Urinary bladder (tissue), 4 donors: ENCODE data around the gene SNX14. TPM values are rescaled to one million over a fixed set of nuclear protein-coding genes. Genes with fewer than 3 reads are reported as not detected.
A peak's percentile ranks its signal among the peaks of the same experiment; 100 is the strongest.
"Not testable (repeated sequence)": the region's sequence is repeated elsewhere in the genome, so short reads cannot be mapped to it uniquely, and the experiment has no call there.

Source experiments
- DNase-seq: peaks from one replicate; pipeline ENCODE4 v3.0.0-alpha.2; 2015; ENCODE audit errors: extremely low spot score
- H3K27ac ChIP-seq: one replicate; pipeline ENCODE4 v1.5.1; 2013; ENCODE audit warnings: low read depth, mild to moderate bottlenecking, moderate library complexity
- H3K36me3 ChIP-seq: one replicate; pipeline ENCODE4 v1.6.1; 2013; ENCODE audit warnings: mild to moderate bottlenecking, moderate library complexity; ENCODE audit not compliant: insufficient read depth
- H3K4me1 ChIP-seq: one replicate; pipeline ENCODE4 v1.6.1; 2013; ENCODE audit warnings: mild to moderate bottlenecking, moderate library complexity; ENCODE audit not compliant: insufficient read depth
- H3K4me3 ChIP-seq: one replicate; pipeline ENCODE4 v1.5.1; 2013; ENCODE audit warnings: low read depth, low read length
- WGBS: extraction: QIAGEN DNeasy Blood & Tissue Kit; methylation state at CpG from one replicate; pipeline ENCODE4 v1.1.7; 2013; 5-methylcytosine and 5-hydroxymethylcytosine counted together
- polyA plus RNA-seq: library from polyadenylated mRNA; stranded (reverse); fragments of 200-250 nt; gene quantifications from one replicate; pipeline ENCODE4 v1.2.3, GENCODE V29; 2013
- total RNA-seq: library from RNA; depleted of rRNA; stranded (reverse); fragments of >200 nt; gene quantifications from one replicate; pipeline ENCODE4 v1.2.3, GENCODE V29; 2014
- donor health status: healthy with polysubstance abuse.
- donor health status: healthy.

SNX14 gene
- total and polyA plus RNA-seq, 2 donors, result 43.1 to 207 TPM

DNA sequence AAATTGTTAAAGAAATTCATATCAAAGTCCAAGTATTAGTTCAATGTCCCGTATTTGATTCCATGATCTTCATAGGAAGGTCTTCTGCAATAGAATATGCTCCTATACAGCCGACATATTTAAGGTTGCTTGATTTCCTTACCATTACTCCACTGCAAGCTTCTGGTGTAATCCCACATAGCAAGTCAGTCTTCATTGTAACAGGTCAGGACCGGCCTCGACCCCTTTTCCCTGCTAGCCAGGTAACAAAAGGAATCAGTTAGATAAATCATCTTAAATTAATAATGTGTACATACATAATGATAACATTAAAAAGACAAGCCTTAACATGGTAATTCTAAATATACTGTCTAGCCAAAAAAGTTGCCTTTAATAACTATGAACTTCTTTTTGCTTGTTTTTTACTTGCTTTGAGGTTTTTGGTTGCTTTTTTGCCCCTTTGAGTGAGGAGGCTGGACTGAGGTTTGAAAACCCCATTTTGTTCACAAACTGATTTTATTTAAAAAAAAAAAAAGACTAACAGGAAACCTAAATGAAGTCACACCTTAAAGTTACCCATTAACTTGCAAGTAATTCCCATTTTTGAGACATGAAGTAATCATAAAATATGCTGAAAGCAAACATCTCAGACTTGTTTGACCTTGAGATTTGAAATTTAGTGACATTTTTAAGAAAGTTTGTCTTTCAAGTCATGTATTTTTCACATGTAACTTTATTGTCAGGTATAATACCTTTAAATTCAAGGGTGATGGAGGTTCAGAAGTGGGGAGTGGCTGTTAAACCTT is 19.2 kb upstream of the SNX14 start:
- H3K27ac ChIP-seq, result no peak overlapping the region
- no peak for DNase-seq
- 91% methylated on average over 4 of the region's 4 CpGs for WGBS
- H3K4me3 ChIP-seq, result no peak overlapping the region
- H3K4me1 ChIP-seq, result no peaks in the 10 kb centered on the region
- H3K36me3 ChIP-seq, result peaks cover 7% of the 10 kb centered on the region

DNA sequence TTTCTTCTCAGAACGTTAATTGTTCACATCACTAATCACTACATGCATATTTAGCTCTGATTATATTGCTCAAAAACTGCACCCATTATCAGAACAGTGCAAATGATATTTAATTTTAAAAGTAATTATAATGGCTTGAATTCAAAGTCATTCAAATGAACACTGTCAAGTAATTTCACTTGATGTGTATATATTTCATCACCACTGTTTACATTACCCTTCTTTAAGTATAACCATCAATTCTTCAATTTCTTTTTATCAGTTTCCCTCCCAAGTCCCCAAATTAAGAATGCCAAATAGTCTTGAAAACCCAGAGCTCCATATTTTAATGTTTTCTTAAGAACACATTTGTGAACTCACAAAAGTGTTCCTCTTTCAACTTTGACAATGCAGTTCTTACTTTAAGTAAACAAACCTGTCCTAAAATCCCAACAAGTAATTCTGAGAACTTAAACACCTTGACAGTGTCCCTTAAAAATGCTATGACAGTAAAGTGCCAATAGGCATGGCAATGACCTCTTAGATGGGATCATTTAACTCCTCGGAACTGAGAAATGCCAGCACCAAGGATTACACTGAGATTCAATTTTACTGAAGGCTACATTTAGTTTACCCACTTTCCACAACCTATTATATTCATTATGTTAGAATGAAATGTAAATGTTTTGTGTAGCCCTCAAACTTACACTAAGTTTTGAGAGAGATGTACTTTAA is 16.7 kb upstream of the SNX14 start:
- no peak for DNase-seq
- H3K4me3 ChIP-seq, result no peak overlapping the region
- WGBS, result 76% methylated on average over 2 of the region's 2 CpGs
- H3K4me1 ChIP-seq, result no peaks in the 10 kb centered on the region
- H3K27ac ChIP-seq, result no peak overlapping the region
- peaks cover 7% of the 10 kb centered on the region for H3K36me3 ChIP-seq

DNA sequence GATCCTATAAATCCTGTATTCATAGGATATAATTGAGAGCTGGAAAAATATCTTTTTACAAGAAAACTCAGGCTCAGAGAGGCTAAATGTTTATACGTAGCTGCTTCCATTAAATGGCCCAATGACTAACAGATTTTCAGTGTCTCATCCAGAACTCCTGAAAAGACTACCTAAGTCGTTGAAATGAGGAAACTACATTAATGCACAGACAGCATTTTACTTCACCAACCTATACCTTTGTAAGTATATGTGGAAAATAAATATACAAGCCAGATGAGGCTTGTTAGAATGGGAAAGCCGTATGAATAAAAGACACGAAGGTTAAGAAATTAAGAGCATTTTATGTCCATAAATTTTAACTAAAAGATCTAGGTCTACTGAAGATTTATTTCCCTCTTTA is 8.4 kb upstream of the SNX14 start:
- DNase-seq, result no peak
- H3K27ac ChIP-seq, result no peak overlapping the region
- WGBS, result 84% methylated on average over 4 of the region's 4 CpGs
- H3K4me3 ChIP-seq, result no peak overlapping the region
- no peaks in the 10 kb centered on the region for H3K4me1 ChIP-seq
- no peaks in the 10 kb centered on the region for H3K36me3 ChIP-seq

DNA sequence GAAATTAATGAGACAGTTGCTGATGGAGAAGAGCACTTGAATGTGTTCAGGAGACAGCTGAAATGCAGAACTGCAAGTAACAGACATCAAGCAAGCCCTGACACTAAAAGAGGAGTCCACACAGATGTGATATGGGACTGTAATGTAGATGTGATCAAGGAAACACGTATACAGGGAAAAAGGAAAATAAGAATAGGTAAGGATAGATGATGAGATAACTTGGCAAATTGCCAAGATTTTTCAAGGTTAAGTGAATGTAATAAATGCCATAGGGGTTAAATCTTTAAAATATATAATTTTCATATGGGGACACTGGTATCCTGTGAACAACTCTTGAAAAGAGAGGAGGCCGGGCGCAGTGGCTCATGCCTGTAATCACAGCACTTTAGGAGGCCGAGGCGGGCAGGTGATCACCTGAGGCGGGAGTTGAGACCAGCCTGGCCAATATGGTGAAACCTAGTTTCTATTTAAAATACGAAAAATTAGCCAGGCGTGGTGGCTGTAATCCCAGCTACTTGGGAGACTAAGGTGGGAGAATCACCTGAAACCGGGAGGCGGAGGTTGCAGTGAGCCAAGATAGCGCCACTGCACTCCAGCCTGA is 7.2 kb upstream of the SNX14 start:
- Histone ChIP-seq H3K36me3 (no peaks in the 10 kb centered on the region), H3K27ac (no peak overlapping the region), H3K4me1 (no peaks in the 10 kb centered on the region), H3K4me3 (no peak overlapping the region)
- DNase-seq, result no peak
- 86% methylated on average over 11 of the region's 11 CpGs for WGBS

DNA sequence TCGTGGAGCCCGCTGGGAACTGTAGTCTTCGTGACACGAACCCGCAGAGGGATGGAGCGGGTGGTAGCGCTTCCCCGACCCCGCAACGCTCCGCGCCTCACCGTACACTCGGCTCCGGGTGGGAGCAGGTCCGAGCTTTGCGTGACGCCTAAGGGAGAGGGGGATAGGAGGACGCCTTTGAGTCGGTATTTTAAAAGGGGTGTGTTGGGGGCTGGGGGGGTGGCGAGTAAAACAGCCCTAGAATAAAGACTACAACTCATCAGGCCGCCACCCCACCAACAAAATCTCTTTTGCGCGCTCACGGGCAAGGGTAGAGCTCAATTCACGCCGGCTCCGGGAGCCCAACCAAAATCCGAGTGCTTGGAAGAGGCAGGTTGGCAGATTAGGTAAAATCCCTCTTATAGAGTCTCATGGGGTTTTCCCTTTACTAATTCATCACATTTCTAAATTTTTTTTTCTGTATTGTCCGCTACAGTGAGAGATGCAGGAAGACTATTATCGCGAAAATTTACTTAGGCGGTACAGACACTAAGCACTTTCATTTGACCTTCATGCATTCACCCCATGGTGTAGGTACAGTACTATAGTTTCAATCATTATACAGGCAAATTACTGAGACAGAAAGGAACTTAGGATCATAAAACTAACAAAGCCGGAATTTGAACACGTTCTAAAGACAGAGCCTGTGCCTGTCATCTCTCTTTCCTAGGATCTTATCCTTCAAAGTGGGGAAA is 706 bp upstream of the SNX14 start:
- no peaks in the 10 kb centered on the region for H3K36me3 ChIP-seq
- no peaks in the 10 kb centered on the region for H3K4me1 ChIP-seq
- no peak for DNase-seq
- WGBS, result under 1% methylated on average over 35 of the region's 35 CpGs
- peak overlapping the region; percentile 97 for H3K27ac ChIP-seq
- H3K4me3 ChIP-seq, result peak overlapping the region; percentile 62

DNA sequence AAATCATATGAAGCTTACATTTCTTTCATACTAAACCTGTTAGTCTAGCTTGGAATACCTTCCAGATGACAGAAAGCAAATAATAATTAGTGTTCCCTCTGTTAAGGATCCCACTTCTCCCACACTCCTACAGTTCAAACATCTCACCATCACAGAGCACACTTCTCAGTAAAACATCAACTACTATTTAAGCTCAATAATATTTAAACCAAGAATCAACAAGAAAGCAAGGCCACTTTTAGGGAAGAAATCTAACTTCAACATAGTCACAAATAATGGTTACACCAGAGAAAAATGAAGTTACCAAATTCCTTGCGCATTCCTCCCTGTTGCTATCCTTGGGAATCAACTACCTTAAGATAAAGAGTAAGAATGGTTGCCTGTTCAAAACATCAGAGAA is 1.6 kb downstream of the SNX14 start:
- H3K36me3 ChIP-seq, result no peaks in the 10 kb centered on the region
- WGBS, result 100% methylated on average over 1 of the region's 1 CpG
- no peak overlapping the region for H3K27ac ChIP-seq
- H3K4me1 ChIP-seq, result no peaks in the 10 kb centered on the region
- no peak overlapping the region for H3K4me3 ChIP-seq
- DNase-seq, result no peak

DNA sequence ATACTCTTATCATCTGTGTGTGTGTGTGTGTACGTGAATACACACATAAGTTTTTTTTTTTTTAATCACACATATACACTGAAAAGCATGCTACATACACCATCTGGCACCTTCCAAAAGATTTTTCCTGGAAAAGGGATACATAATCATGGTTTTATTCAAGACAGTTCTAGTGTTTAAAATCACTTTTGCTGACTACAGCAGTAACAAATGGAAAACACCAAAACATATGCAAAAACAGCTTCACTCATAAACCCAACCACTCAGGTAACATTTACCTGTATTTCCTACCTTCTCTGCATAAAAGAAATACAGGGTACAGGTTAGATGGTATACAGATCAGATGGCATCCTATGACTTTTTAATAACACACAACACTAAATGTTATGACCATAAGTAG is 2.5 kb downstream of the SNX14 start:
- DNase-seq, result no peak
- Histone ChIP-seq H3K27ac (no peak overlapping the region), H3K36me3 (no peaks in the 10 kb centered on the region), H3K4me1 (no peaks in the 10 kb centered on the region), H3K4me3 (no peak overlapping the region)
- WGBS, result 96% methylated on average over 1 of the region's 1 CpG

DNA sequence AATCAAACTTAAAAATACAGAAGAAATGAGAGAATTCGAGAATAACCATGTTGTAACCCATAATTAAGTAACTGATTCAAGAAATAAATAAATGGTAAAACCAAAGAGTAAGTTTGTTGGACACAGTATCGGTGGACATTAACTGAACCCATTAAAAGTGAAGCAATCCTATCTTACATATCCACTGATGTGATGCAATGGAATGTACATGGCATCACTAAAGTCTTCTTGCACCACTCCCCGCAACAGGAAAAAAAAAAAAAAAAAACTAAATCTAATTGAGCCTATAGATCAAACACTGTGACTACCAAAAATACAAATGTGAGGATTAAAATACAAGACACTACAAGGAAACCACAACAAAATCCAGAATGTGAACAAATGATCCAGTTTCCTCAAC is 7.9 kb downstream of the SNX14 start:
- Histone ChIP-seq H3K4me3 (no peak overlapping the region), H3K4me1 (no peaks in the 10 kb centered on the region), H3K36me3 (no peaks in the 10 kb centered on the region), H3K27ac (no peak overlapping the region)
- 98% methylated on average over 3 of the region's 3 CpGs for WGBS
- no peak for DNase-seq

DNA sequence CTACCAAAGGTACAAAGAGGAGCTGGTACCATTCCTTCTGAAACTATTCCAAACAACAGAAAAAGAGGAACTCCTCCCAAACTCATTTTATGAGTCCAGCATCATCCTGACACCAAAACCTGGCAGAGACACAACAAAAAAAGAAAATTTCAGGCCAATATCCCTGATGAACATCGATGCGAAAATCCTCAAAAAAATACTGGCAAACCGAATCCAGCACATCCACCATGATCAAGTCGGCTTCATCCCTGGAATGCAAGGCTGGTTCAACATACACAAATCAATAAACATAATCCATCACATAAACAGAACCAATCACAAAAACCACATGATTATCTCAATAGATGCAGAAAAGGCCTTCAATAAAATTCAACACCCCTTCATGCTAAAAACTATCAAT is 10.8 kb downstream of the SNX14 start:
- not testable (repeated sequence) for H3K27ac ChIP-seq, DNase-seq, H3K36me3 ChIP-seq, H3K4me1 ChIP-seq, H3K4me3 ChIP-seq
- 98% methylated on average over 4 of the region's 4 CpGs for WGBS

DNA sequence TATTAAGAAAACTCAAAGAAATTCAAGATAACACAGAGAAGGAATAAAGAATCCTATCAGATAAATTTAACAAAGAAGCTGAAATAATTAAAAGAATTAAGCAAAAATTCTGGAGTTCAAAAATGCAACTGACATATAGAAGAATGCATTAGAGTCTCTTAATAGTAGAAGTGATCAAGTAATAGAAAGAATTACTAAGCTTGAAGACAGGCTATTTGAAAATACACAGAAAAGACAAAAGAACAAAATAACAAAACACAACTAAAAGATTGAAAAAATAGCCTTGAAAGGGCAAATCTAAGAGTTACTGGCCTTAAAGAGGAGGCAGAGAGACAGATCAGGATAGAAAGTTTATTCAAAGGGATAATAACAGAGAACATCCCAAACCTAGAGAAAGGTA is 12.1 kb downstream of the SNX14 start:
- no peak overlapping the region for H3K27ac ChIP-seq
- H3K36me3 ChIP-seq, result no peaks in the 10 kb centered on the region
- no peak for DNase-seq
- H3K4me1 ChIP-seq, result no peaks in the 10 kb centered on the region
- no peak overlapping the region for H3K4me3 ChIP-seq

DNA sequence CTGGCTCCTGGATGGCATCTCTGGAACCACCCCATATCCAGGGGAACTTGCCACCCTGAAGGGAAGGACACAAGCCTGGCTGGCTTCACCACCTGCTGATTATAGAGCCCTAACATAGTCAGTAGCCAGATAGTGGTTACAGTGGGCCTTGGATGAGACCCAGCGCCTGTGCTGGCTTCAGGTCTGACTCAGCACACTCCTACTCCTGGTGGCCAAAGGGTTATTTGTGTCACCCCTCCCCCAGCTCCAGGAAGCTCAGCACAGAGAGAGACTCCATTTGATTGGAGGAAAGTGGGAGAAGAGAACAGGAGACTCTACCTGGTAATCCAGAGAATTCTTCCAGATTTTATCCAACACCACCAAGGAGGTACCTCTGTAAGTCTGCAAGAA is 12.8 kb downstream of the SNX14 start:
- Histone ChIP-seq H3K36me3 (no peaks in the 10 kb centered on the region), H3K4me1 (no peaks in the 10 kb centered on the region), H3K4me3 (no peak overlapping the region), H3K27ac (no peak overlapping the region)
- no peak for DNase-seq
- WGBS, result 98% methylated on average over 1 of the region's 1 CpG

DNA sequence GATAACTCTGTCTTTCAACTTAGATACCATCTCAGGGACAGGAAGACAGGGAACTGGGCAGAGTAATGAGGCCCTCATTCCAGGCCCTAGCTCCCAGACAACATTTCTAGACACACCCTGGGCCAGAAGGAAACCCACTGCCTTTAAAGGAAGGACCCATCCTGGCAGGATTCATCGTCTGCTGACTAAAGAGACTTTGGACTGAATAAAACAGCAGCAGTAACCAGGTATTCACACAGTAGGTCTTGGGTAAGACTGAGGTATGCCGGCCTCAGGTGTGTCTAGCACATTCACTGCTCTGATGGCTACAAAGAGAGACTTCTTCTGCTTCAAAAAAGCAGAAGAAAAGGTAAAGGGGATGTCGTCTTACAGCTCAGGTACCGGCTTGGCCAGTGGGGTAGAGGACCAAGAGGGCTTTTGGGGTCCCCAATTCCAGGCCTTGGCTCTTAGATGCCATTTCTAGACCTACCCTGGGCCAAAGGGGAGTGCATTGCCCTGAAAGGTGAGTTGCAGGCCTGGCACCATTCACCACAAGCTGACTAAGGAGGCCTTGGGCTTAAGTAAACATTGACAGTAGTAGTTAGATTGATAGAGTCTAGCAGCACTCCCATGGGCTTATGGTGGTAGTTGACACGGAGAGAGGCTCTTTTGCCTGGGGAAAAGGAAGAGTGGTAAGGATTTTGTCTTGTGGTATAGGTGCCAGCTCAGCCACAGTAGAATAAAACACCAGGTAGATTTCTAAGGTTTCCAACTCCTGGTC is 13.4 kb downstream of the SNX14 start:
- H3K36me3 ChIP-seq, result no peaks in the 10 kb centered on the region
- no peak overlapping the region for H3K27ac ChIP-seq
- H3K4me3 ChIP-seq, result no peak overlapping the region
- WGBS, result 88% methylated on average over 5 of the region's 5 CpGs
- DNase-seq, result no peak
- no peaks in the 10 kb centered on the region for H3K4me1 ChIP-seq

DNA sequence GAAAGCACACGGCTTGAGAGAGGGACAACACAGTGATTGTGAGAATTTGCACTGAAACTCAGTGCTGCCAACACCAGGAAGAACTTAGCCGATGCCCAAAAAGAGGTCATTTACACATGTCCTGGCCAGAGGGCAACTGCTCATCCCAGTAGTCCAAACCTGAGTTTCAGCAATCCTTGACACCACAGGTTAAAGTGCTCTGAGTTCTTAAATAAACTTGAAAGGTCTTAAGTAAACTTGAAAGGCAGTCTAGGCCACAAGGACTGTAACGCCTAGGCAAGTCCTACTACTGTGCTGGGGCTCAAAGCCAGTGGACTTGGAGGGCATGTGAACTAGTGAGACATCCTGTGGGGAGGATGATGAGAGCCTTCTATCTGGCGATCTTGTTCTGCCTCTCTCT is 14.1 kb downstream of the SNX14 start:
- WGBS, result 78% methylated on average over 4 of the region's 4 CpGs
- no peaks in the 10 kb centered on the region for H3K36me3 ChIP-seq
- H3K4me3 ChIP-seq, result no peak overlapping the region
- H3K27ac ChIP-seq, result no peak overlapping the region
- no peaks in the 10 kb centered on the region for H3K4me1 ChIP-seq
- DNase-seq, result no peak
